Astrocyte of the hippocampus (primary cell): ENCODE measurements around the gene VWA8.
"Not testable (repeated sequence)": the region's sequence is repeated elsewhere in the genome, so short reads cannot be mapped to it uniquely, and the experiment has no call there.

Experiments used
- DNase-seq: peaks from one replicate; pipeline ENCODE4 v3.0.0; 2011; ENCODE audit warnings: low read depth, low spot score

VWA8 gene

DNA sequence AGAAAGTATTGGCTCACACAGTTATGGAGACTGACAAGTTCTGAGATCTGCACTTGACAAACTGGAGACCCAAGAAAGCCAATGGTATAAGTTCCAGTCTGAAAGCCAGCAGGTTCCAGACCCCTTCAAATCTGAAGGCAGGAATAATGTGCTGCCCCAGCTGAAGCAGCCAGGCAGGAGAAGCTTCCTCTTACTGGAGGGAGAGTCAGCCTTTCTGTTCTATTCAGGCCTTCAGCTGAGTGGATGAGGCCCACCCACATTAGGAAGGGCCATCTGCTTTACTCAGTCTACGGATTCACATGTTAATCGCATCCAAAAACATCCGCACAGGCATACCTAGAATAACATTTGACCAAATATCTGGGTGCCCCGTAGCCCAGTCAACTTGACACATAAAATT, 8.2 kb upstream of the VWA8 start:
- no peak for DNase-seq

DNA sequence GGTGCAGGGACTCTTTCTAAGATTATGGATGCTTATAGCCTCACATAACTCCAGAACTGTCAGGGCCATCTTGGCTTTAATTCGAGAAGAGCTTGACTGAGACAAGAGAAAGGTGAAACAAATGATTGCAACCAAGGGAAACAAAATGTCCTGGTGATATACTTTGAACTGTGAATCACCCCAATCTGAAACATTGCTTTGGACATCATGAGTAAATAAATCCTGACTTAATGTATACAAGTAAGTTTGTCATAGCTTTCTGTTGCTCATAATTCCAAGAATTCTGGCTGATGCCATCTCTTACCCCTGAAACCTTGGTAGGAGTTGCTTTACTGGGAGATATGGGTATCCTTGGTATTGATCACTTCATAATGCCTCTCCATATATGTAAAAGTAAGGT, 5.8 kb upstream of the VWA8 start:
- DNase-seq = no peak

GRCh38 chr13:41962994-41963393, 2.1 kb upstream of the VWA8 start:
- no peak for DNase-seq

GRCh38 chr13:41961466-41961760, 504 bp upstream of the VWA8 start:
- DNase-seq = no peak

- peak; percentile 51 for DNase-seq
Observed at GRCh38 chr13:41960211-41960636, 685 bp downstream of the VWA8 start.

DNA sequence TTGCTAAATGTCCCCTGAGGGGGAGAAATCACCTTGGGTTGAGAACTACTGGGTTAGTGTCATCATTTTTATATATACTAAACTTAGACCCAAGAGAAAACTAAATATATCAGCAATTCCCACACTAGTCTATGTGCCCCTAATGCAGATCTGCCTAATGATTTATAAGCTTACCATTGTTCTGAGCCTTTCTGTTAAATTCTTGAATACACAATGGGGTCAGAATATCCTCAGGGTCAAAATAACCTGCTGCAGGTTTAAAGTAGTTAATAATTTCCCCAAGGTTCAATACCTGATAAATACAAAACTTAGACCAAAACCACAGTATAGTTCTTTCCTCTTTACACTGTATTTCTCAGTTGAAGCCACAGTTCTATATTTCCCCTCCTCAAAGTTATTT, 4.6 kb downstream of the VWA8 start:
- no peak for DNase-seq

- no peak for DNase-seq
Observed at GRCh38 chr13:41955605-41956004, 5.3 kb downstream of the VWA8 start.

DNA sequence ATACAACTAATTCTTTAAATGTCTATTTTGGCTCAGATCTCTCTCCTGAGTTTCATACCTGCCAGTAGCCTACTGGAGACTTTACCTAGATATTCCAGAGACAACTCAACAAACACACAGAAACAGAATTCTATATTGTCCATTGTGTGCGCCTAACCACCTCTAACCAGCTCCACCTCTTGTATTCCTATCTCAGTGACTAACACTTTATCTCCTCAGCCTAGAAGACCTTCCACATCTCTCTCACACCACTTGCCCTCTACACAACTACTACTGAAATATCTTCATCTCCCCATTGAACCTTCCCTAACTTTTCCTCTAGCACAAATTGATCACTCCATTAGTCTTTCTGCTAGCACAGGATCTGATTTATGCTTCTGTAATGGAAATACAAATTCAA, 6.7 kb downstream of the VWA8 start:
- DNase-seq = no peak

- no peak for DNase-seq
Observed at GRCh38 chr13:41952749-41953148, 8.2 kb downstream of the VWA8 start.

DNA sequence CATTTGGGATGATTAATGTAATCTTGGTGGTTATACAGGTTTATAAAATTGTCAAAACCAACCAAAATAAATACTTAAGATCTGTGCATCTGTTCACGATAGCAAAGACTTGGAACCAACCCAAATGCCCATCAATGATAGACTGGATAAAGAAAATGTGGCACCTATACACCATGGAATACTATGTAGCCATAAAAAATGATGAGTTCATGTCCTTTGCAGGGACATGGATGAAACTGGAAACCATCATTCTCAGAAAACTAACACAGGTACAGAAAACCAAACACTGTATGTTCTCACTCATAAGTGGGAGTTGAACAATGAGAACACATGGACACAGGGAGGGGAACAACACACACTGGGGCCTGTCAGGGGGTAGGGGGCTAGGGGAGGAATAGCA, 11.8 kb downstream of the VWA8 start:
- not testable (repeated sequence) for DNase-seq

DNA sequence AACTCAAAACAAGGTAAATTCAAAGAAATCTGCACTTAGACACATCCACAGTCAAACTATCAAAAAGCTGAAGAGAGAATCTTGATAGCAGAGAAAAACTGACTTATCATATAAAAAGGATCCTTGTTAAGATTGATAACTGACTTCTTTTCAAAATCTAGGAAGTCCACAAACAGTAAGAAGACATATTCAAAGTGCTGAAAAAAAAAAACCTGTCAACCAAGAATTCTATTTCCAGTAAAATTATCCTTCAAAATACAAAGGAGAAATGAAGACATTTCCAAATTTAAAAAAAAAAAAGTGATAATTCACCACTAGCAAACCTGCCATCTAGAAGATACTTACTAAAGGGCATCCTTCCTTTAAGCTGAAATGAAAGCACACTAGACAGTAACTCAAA, 15.0 kb downstream of the VWA8 start:
- no peak for DNase-seq

DNA sequence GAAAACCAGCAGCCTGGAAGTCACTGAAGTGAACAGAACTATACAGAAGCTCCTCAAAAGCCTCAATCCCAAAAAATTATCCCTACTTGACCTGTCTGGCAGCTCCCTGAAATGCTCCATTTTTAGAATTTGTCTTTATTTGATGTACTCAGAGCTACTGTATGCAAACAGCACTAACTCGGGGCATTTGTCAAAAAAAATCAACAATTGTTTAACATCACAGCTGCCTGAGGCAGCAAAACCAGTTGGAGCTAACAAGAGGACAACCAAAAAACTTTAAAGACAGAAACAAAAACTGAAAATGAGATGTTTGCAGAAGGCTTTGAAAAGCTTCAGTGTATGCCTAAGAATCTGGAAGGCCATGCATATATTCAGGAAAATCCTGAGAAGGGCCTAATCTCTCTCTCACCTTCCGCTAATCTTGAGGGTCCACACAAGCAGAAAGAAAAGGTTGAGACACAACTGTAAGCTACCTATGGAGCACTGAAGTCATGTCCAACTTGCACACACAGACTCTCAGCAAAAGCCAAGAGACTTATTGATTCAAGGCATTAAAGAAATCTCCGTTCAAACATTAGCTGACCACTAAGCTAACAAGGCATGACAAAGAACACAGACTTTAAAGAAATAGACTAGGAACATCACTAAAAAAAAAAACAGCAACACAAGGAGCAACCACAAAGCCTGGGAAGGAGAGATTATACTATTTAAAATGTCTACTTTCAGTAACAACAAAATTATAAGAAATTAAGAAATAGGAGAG, 16.1 kb downstream of the VWA8 start:
- DNase-seq = no peak

- no peak for DNase-seq
Observed at GRCh38 chr13:41944229-41944628, 16.7 kb downstream of the VWA8 start.

GRCh38 chr13:41942462-41943094, 18.3 kb downstream of the VWA8 start:
- DNase-seq = peak; percentile 67

DNA sequence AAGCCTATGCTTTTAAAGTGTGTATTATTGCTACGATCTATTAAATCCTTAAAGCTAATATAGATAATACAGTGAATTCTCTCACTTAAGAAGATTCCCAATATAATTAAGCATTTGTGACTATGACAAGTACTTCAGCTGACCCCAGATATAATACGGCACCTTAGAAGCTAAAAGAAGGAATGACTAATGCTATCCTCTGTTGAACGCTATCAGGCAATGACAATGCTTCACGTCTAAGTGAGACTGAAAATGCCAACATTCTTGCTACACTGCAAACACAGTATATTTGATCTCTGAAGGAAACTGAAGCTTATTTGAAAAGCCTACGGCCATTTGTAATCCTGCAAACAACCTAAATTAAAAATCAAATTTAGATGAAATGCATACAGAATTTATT, 19.7 kb downstream of the VWA8 start:
- peak; percentile 8 for DNase-seq

DNA sequence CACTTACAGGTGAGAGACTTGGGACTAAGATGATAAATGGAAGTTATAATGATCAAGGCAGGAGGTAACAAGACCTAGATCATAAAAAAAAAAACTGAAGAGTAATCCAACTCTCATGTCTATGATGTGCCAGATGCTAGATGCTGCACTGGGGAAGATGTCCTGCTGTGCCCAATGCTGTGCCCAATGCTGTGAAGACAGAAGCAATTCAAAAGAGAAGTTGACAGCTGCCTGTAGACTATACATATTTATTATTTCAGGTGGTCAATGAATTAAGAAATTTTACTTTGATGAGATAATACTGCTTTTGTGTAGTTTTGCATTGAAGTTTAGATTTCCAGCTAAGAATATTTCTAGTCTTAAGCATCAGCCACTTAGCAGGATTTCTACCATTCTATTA, 21.5 kb downstream of the VWA8 start:
- DNase-seq = no peak

GRCh38 chr13:41938918-41939317, 22.0 kb downstream of the VWA8 start:
- no peak for DNase-seq

DNA sequence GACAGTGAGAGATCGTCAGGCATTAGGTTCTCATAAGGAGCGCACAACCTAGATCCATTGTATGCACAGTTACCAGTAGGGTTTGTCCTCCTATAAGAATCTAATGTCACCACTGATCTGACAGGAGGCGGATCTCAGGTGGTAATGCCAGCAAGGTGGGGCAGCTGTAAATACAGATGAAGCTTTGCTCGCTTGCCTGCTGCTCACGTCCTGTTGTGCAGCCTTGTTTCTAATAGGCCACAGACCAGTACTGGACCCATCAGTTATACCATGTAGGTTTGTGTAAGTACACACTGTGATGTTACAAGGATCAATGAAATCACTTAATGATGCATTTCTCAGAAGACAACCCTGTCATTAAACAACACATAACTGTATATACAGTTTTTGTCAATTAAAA, 23.5 kb downstream of the VWA8 start:
- no peak for DNase-seq

GRCh38 chr13:41935501-41935900, 25.4 kb downstream of the VWA8 start:
- no peak for DNase-seq

DNA sequence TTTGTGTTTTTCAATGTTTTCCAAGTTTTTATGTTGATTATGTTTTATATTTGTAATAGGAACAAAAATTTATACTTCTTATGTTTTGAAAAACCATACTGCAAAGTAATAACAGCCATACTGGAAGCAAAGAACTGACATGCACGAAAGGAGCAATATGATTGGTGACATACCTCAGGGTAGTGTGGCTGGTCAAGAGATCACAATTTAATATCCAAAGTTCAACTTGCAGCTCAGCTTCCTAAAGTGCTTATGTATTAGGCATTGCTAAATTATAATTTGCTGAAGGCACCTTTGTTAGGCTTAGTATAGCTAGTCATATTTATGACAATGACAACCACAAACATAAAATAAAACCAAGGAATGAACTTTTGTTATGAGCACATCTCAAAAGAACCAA, 25.9 kb downstream of the VWA8 start:
- no peak for DNase-seq

DNA sequence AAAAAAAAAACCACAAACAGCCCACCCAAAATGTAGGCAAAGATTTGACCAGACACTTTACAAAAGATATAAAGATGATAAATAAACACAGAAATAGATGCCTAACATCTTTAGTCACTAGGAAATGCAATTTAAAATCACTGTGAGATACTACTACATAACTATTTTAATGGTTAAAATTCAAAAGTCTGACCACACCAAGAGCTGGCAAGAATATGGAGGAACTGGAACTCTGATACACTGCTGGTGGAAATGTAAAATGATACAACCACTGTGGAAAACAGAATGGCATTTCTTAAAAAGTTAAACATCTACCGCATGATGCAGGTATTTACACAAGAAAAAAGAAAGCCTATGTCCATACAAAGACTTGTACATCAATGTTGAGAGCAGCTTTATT, 26.8 kb downstream of the VWA8 start:
- no peak for DNase-seq

DNA sequence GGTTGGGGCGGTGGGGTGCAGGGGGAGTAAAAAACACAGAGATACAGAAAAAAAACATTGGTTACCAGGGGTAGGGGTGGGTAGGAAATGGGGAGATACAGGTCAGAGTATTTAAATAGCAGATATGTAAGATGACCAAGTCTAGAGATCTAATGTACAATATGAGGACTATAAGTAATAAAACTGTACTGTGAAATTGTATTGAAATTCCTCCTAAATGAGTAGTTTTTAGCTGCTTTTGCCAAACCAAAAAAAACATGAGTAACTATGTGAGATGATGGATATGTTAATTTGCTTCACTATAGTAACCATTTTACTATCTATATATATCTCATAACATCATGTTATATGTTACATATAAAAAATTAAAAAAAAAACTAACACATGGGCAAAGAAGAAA, 29.6 kb downstream of the VWA8 start:
- DNase-seq = no peak

- no peak for DNase-seq
Observed at GRCh38 chr13:41930154-41930553, 30.8 kb downstream of the VWA8 start.

DNA sequence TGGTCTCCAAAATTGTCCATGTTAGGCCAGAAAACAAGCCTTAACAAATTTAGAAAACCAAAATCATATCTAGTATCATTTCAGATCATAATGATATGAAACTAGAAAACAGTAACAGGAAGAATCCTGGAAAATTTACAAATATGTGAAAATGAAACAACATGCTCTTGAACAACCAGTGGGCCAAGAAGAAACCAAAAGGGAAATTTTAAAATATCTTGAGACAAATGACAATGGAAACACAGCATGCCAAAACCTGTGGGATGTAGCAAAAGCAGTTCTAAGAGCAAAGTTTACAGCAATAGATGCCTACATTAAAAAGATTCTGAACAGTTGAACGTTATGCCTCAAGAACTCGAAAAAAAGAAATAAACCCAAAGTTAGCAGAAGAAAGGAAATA, 32.6 kb downstream of the VWA8 start:
- DNase-seq = no peak
